GM23338 (cell line): ENCODE data around the gene RPLP2. TPM values are rescaled to one million over a fixed set of nuclear protein-coding genes. Genes with fewer than 3 reads are reported as not detected.

ENCODE experiments used
- ATAC-seq: fragments of 200-7000 bp; cut with Tn5 transposase; 3 replicates; pipeline ENCODE4 v1.9.1; 2020
- DNase-seq: peaks from one replicate; pipeline ENCODE4 v3.0.0-alpha.2; 2015; ENCODE audit warnings: low spot score
- H2AFZ ChIP-seq: fragments of 200-600 bp; sonication (generic); 2 replicates; pipeline ENCODE4 v1.8.0; 2016; ENCODE audit warnings: antibody characterized with exemption, mild to moderate bottlenecking, moderate library complexity
- H3F3A ChIP-seq: fragments of 200-600 bp; sonication (generic); replicated peaks from 2 replicates; pipeline ENCODE4 v1.8.0; 2017; ENCODE audit warnings: antibody characterized with exemption, mixed run types, low read depth
- H3K27ac ChIP-seq: fragments of 200-600 bp; sonication (generic); 2 replicates; pipeline ENCODE4 v1.6.1; 2016; ENCODE audit warnings: low read depth
- H3K27me3 ChIP-seq: fragments of 200-600 bp; sonication (generic); 2 replicates; pipeline ENCODE4 v1.8.0; 2016; ENCODE audit warnings: mild to moderate bottlenecking, mixed run types, moderate library complexity; ENCODE audit not compliant: insufficient read depth
- H3K36me3 ChIP-seq: fragments of 200-600 bp; sonication (generic); 2 replicates; pipeline ENCODE4 v1.8.0; 2016; ENCODE audit warnings: mild to moderate bottlenecking; ENCODE audit not compliant: insufficient read depth
- H3K4me1 ChIP-seq: fragments of 200-600 bp; sonication (generic); 2 replicates; pipeline ENCODE4 v1.8.0; 2016; ENCODE audit warnings: mild to moderate bottlenecking, moderate library complexity; ENCODE audit not compliant: insufficient read depth
- H3K4me2 ChIP-seq: fragments of 200-600 bp; sonication (generic); 2 replicates; pipeline ENCODE4 v1.7.1; 2017; ENCODE audit warnings: mixed run types
- H3K4me3 ChIP-seq: fragments of 200-600 bp; sonication (generic); 2 replicates; pipeline ENCODE4 v1.6.1; 2016; ENCODE audit warnings: mixed run types
- H3K79me2 ChIP-seq: fragments of 200-600 bp; sonication (generic); replicated peaks from 2 replicates; pipeline ENCODE4 v1.8.0; 2017; ENCODE audit warnings: mild to moderate bottlenecking; ENCODE audit not compliant: insufficient read depth
- H3K9me2 ChIP-seq: fragments of 200-600 bp; sonication (generic); 2 replicates; pipeline ENCODE4 v1.8.0; 2017; ENCODE audit not compliant: insufficient read depth
- H4K20me1 ChIP-seq: fragments of 200-600 bp; sonication (generic); replicated peaks from 2 replicates; pipeline ENCODE4 v1.8.0; 2017; ENCODE audit warnings: mild to moderate bottlenecking; ENCODE audit not compliant: insufficient read depth
- H3K27ac Mint-ChIP-seq: 2 replicates; pipeline ENCODE4 v1.8.0; 2020; ENCODE audit warnings: inconsistent platforms, mild to moderate bottlenecking, moderate library complexity, mixed read lengths
- H3K27me3 Mint-ChIP-seq: 3 replicates; pipeline ENCODE4 v1.8.0; 2022; ENCODE audit warnings: low read depth, mild to moderate bottlenecking, moderate library complexity, mixed read lengths, inconsistent platforms; ENCODE audit not compliant: insufficient read depth, poor library complexity
- H3K36me3 Mint-ChIP-seq: 3 replicates; pipeline ENCODE4 v1.8.0; 2021; ENCODE audit warnings: low read depth, mild to moderate bottlenecking, inconsistent platforms, moderate library complexity, mixed read lengths
- H3K4me1 Mint-ChIP-seq: 3 replicates; pipeline ENCODE4 v1.8.0; 2020; ENCODE audit warnings: mild to moderate bottlenecking, inconsistent platforms, mixed read lengths
- H3K4me3 Mint-ChIP-seq: 3 replicates; pipeline ENCODE4 v1.8.0; 2021; ENCODE audit warnings: moderate library complexity, mild to moderate bottlenecking, inconsistent platforms, mixed read lengths
- H3K9me3 Mint-ChIP-seq: 3 replicates; pipeline ENCODE4 v1.8.0; 2020; ENCODE audit warnings: moderate library complexity, mild to moderate bottlenecking, inconsistent platforms, mixed read lengths
- ETS1 ChIP-seq: IDR thresholded peaks from 2 replicates; pipeline ENCODE4 v1.6.1; 2016; ENCODE audit warnings: antibody characterized with exemption
- EZH2phosphoT487 ChIP-seq: fragments of 200-600 bp; sonication (generic); IDR thresholded peaks from one replicate; pipeline ENCODE4 v1.8.1; 2018; ENCODE audit warnings: antibody characterized with exemption; ENCODE audit not compliant: unreplicated experiment
- POLR2AphosphoS5 ChIP-seq: IDR thresholded peaks from 2 replicates; pipeline ENCODE4 v1.6.1; 2016; ENCODE audit warnings: antibody characterized with exemption, low read depth
- REST ChIP-seq: IDR thresholded peaks from one replicate; pipeline ENCODE4 v1.6.1; 2018; ENCODE audit warnings: antibody characterized with exemption; ENCODE audit not compliant: unreplicated experiment
- polyA plus RNA-seq: library from polyadenylated mRNA; unstranded; fragments of >200 nt; fragmentation: Nextera tagmentation; extraction: Ambion mirVana; gene quantifications from 2 replicates; pipeline ENCODE4 v1.2.1, GENCODE V29; 2016
- total RNA-seq: library from RNA; depleted of rRNA; stranded (reverse); fragments of >200 nt; shearing (Covaris generic); gene quantifications from 2 replicates; pipeline ENCODE4 v1.2.3, GENCODE V29; 2014

Gene RPLP2
- total and polyA plus RNA-seq, 2 experiments from 2014 or later = 518 to 1,782 TPM

GRCh38 chr11:776263-776560 is 33.6 kb upstream of the RPLP2 start:
- peak overlapping the region; percentile 82 for H3K27ac Mint-ChIP-seq
- ATAC-seq = peak; percentile 0; the same call in 1 of the 3 replicates

GRCh38 chr11:776561-777287 is 33.0 kb upstream of the RPLP2 start:
- peak; percentile 59 for ATAC-seq
- peaks cover 43% of the 10 kb centered on the region for H3K79me2 ChIP-seq
- Mint-ChIP-seq H3K4me1 (peaks cover 19% of the 10 kb centered on the region), H3K9me3 (no peaks in the 10 kb centered on the region), H3K27me3 (peaks cover 16% of the 10 kb centered on the region), H3K4me3 (peak overlapping the region; percentile 87), H3K36me3 (peaks cover 11% of the 10 kb centered on the region), H3K27ac (peak overlapping the region; percentile 82)
- H4K20me1 ChIP-seq = peaks cover 30% of the 10 kb centered on the region
- peak overlapping the region; percentile 87 for H3K4me3 ChIP-seq
- no peaks in the 10 kb centered on the region; the same call in 1 of the 2 replicates for H3K36me3 ChIP-seq
- DNase-seq = peak; percentile 89
- no peaks in the 10 kb centered on the region for H3K27me3 ChIP-seq
- peak overlapping the region; percentile 90 for H3K4me2 ChIP-seq
- TF ChIP-seq EZH2phosphoT487 (no peak), POLR2AphosphoS5 (peak; percentile 58; the same call in 1 of the 2 replicates)
- H3F3A ChIP-seq = peaks cover 4% of the 10 kb centered on the region; the same call in 1 of the 2 replicates
- no peaks in the 10 kb centered on the region for H3K9me2 ChIP-seq
- H2AFZ ChIP-seq = no peak overlapping the region
- no peak overlapping the region for H3K27ac ChIP-seq
- H3K4me1 ChIP-seq = peaks cover 11% of the 10 kb centered on the region; the same call in 1 of the 2 replicates

More at GRCh38 chr11:776263-776560, 33.6 kb upstream of the RPLP2 start:
- Mint-ChIP-seq H3K36me3 (peaks cover 13% of the 10 kb centered on the region), H3K4me3 (peak overlapping the region; percentile 87), H3K4me1 (peaks cover 15% of the 10 kb centered on the region), H3K9me3 (no peaks in the 10 kb centered on the region), H3K27me3 (peaks cover 16% of the 10 kb centered on the region)
- Histone ChIP-seq H3K4me2 (peak overlapping the region; percentile 90), H3F3A (peaks cover 4% of the 10 kb centered on the region; the same call in 1 of the 2 replicates), H2AFZ (no peak overlapping the region), H3K4me3 (peak overlapping the region; percentile 87), H3K27ac (no peak overlapping the region), H3K36me3 (no peaks in the 10 kb centered on the region; the same call in 1 of the 2 replicates), H3K4me1 (peaks cover 11% of the 10 kb centered on the region; the same call in 1 of the 2 replicates), H3K9me2 (no peaks in the 10 kb centered on the region), H4K20me1 (peaks cover 25% of the 10 kb centered on the region), H3K27me3 (no peaks in the 10 kb centered on the region), H3K79me2 (peaks cover 43% of the 10 kb centered on the region)
- TF ChIP-seq ETS1 (no peak), REST (no peak)
- no peak for DNase-seq
